CD4-positive, alpha-beta T cell treated with Interleukin-17A for 1 hour (primary cell): ENCODE results near the gene FMNL2.

Experiments
- DNase-seq: peaks from one replicate; pipeline ENCODE4 v3.0.0-alpha.2; 2020

The FMNL2 gene

DNA sequence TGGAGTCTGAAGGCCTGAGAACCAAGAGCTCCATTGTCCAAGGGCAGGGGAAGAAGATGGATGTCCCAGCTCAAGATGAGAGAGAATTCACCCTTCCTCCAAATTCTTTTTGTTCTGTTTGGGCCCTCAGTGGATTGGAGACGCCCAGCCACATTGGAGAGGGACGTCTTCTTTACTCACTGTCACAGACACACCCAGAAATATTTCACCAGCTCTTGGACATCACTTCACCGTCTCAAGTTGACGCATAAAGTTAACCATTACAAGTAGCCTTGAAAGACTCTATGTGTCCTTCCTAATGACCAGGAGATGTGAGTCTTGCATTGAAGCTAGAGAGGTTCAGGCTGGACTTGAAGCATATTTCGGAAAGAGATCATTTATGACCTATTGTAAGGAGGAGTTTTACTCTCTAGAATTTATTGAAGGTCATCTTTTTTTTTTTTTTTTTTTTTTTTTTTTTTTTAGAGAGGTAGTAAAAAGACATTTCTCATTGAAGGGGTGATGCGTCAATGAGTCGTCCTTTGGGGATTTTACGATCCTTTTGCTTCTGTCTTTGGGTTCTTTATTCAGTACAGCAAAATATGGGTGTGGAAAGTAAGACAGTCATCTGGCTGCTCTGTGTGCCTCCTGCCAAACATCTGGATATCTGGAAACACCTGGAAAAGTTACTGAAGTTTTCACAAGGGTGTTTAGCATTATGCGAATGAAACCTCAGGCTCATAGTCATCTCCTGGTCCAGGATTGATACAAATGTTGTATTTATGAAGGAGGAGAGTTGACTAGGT lies 264.2 kb downstream of the FMNL2 start:
- DNase-seq: no peak

DNA sequence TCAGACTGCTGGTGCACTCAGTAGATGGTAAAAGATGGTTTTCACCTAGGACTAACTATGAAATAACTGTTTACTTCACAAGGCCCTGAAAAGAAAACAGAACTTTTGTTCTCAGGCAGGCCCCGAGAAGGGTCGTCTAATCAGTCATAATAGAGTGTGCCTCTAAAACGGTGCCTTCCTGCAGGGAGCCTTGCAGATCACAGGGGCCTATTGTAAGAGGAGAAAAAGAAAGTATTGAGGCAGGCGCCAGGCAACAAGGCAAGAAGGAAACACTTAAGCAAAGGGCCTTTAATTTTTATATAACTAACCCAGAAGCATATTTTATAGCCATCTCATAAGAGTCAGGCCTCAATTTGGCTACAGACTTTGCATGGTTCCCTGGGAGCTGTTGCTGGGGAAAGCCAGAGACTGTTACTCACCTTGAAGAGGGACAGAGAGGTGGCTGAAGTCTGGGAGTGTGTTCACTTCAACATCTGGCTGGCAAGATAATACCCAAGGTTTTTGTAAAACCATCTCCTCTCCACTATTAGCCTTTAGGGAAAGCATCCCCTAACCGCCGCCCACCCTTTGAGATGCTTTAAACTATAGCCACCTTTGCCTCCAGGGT lies 265.2 kb downstream of the FMNL2 start:
- DNase-seq: no peak

DNA sequence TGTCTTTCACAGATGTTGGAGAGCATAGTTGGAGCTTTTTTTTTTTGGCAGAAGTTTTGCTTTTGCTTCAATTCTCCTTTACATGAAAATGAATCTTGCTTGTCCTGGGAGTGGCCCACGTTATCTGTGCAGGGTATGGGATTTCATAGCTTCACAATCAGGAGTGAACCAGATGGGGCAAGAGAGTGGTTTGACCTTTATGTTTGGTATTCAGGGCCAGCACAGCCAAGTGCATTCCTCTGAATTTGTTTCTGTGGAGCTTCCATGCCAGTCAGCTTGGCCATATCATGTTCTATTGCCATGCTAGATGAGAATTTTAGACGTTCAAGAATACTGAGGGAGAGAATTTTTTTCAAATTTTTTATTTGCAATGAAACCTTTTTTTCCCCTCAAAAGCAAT lies 265.7 kb downstream of the FMNL2 start:
- no peak for DNase-seq

DNA sequence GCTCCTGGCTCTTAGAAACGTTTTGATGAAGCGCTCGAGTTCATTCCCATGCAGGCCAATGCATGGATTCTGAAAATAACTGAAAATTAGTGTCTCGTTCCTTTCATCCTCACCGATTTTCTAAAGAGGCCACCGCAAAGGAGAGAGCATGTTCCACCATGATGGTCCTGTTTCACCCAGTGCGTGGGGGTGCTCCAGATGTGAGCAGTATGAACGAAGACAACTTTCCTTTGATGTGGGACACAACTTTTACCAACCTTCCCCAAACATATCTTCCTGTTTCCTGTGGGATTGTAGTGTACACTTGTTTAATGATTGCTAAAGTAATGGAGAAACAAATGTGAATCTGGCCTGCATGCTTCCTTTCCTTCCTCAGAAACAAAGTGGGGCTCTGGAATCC lies 267.8 kb downstream of the FMNL2 start:
- DNase-seq: no peak

DNA sequence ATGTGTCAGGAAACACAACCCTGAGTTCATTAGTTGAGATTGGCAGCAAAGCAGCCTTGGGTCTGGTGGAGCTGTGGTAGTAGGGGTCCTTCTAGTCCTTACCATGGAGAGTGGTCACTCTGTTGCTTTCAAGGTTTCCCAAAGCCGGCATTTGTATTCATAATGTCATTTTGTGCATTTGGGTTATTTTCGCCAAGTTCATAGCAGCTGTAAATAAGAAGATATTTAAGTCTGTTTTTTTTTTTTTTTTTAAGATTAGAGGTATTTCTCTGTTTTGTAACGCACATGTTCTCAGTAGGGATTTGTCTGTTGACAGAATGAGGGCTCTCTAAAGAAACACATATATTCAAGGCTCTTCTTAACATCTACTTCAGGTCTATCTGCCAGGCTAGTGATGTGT lies 268.2 kb downstream of the FMNL2 start:
- DNase-seq: no peak

DNA sequence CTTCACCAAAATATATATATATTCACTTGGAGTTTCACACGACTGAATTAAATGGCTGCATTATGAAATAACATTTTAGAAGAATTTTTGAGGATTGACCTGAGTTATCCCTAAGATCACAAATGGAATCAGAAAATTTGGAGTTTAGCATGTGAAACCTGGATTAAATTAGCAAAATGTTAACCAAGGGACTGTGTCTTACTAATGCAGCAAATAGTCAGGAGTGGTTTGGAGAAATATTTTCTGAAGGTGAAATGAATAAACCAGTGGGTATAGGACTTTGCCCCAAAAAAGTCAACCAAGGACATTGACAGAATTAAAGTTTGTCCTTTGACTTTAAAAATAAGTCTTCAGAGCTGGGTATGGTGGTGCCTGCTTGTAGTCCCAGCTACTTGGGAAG lies 271.1 kb downstream of the FMNL2 start:
- DNase-seq: no peak

DNA sequence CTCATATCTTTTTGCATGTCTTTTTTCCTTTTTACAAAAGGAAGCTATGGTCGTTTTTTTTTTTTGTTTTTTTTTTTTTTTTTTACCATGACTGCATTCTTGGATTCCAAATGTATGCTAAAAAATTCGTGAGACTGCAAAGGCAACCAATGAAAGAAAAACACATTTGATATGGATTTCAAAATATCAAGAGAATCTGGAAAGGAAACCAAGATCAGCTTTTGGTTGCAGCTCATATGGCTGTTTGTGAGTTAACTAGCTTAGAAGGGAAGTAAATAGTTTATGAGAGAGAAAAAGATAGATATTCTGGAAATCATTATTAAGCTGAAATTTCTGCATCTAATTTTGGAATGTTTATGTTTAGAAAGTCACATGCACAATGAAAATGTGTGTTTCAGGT lies 272.0 kb downstream of the FMNL2 start:
- no peak for DNase-seq

DNA sequence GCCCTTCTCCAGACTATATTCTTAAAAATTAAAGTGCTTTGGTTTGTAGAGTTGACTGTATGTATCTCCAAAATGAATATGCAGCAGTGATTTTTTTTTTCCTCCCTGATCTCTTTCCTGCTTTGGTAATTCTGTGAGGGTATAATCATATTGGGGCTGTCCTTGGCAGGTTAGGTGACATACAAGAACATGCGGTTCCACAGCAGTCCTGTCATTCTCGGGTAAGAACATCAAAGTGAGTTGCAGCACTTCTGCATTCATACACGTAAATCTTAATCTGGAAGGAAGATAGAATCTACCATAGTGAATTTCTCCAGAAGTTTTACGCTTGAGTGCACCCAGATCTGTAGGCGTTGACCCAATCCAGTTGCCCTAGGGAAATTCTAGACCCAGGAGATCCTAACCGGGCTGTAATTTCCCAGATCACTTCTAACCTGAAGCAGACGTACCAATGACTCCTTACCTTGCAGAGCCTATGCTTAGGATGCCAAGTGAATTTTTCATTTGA lies 272.9 kb downstream of the FMNL2 start:
- DNase-seq: no peak

DNA sequence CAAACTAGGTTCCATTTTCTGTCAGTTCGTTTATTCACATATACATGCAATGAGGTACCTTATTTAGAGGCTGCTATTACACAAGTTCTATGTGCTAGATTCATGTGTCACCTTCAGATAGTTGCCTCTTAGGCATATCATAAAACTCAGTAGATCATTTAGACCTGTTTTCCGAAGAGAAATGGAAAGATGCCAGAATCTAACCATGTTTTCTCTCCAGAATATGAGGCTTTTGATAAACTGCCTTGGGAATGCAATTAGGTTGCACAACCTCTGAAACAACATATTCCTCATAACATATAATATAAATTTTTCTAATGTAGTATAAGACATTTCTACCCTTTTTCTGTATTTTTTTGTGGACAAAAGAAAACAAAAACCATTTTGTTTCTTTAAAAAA lies 274.2 kb downstream of the FMNL2 start:
- no peak for DNase-seq

DNA sequence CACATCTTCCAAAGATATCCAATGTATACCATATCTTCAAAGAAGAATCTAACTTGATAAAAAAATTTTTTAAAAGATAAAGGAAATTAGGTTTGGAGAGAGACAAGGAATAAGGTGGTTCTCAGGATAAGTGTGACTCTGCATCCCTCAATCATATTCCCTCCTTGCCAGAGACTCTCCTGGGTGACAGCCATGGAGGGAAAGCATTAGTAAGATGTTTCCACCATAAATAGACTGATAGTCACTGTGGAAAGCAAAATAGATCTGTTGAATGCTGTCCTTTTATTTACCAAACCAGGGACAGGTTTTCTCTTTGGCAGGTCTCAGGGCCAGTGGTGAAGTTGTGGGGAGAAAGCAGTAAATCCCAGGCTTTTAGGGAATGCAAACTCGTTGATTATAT lies 274.7 kb downstream of the FMNL2 start:
- DNase-seq: no peak

DNA sequence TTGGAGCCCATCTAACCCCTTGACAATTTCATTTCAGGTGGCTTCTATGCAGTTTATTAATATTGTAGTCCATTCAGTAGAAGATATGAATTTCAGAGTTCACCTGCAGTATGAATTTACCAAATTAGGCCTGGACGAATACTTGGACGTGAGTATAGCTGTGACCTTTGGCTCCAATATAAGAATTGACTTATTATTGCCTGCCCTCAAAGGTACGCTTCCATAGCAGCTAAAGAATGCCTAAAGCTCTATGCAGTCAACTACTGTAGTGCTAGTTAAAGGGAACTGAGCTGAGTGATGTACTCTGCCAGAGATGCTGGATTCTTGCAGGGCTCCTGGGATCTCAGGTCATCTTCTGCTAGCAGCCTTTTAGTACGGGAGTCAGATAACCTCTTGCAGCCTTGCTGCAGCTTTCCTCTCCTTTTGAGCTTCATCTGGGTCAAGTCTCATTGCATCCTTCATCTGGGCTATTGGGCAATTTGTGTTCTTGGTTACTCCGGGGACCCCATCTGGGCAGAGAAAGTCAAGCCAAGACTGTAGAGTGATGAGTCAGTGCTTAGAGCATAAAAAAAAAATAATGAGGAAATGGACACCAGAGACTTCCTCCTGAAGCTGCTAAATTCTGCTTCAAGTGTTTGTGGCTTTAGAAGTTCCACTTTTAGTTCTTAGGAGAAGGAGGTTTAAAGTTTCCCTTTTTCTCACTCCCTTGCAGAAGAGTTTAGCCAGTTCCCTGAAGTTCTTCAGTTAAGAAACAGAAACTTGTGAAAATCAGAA lies 276.7 kb downstream of the FMNL2 start:
- peak; percentile 18 for DNase-seq

DNA sequence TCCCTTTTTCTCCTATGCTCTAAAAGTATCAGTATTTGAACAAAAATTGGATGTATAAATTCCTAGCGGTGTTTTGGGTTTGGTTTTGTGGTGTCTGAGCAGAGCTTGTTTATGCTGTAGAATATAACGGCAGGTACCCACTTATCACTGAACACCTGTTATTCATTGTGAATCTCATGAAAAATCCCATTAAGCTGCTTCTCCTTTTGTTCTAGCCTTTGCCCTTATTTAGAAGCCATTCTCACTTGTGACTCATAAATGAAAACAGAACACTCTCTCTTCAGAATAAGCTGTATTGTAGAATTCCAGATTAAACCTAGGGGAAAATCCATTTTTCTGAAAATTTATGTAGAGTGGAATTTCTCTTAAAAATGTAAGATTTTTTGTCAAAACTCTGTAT lies 278.3 kb downstream of the FMNL2 start:
- no peak for DNase-seq

DNA sequence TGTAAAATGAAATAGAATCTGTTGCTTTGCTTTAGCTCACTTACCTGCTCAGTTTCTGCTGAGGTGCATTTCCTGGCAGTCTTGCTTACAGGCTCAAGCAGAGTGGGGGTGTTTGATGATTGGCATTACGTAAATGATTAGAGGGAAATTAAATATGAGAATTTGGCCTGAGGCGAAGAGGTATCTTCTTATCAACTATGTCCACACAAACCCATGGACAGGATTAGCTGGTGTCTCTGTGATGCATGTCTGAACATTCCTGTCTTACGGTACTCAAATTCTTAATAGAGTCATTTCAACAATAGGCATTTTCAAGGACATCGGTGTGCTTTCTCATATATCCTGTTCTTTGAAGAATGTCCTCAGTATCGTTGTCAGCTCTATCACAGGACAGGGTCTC lies 280.2 kb downstream of the FMNL2 start:
- DNase-seq: no peak

DNA sequence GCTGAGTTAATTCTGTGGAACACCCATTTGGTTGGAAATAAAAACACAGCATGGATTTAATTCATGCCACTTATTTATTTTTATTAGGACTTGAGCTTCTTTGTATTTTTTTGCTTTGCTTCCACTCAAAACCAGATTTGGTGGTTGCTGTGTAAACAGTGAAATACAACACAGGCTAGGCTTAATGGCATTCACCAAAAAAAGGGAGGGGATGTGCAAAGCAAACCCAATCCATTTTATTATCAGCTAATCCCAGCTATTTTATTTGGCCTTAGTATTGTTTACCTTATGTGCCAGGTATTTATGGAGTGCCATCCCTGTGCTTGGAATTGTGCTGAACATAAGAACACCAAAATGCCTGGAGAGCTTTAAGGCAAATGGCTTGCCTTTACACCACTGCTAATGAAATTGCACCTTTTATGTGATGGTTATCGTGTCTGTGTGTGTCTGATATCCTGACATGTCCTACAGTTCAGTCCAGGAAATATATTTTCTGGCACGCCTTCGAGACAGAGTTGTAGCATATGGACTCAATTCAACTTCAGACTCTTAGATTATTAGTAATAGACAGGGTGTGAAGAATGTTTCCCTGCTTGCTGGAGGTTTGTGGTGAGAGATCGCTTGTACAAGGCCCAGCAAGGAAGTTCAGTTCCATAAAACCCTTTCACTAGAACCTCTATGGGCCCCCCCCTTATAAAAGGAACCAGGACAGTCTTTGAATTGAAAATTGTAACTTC lies 282.6 kb downstream of the FMNL2 start:
- no peak for DNase-seq

DNA sequence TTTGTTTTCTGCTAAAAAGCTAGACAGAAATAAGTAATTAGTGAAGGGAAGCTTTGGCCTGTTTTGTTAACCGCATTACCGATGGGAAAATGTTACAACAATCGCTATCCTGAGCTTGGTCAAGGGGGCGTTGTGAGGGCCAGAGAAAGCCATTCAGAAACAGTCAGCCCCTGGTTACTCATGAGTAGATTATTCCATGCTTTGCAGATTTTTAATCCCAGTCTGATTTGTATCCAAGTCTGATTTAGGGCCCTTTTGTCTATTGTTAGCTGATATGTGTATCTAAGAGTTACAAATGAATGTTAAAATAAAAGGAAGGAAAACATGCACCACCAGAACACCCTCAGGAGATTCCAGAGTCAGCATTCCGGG lies 283.2 kb downstream of the FMNL2 start:
- DNase-seq: no peak

DNA sequence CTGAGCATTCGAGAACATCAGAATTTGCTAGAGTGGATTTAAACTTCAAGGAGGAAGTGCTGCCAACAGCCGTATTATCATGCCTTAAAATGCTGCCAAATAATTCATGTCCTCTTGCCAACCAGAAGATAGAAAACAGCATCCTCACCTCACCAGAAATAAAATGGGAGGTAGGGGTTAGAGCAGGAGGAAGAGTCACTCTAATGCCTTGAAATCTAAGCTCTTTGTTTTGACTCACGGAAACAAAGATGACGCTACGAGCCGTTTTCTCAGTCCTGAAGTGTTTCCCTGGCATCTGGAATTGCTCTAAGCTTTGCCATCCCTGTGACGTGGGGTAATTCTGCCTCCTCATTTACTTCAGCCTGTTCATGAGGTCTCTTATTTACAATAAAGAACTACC lies 285.2 kb downstream of the FMNL2 start:
- no peak for DNase-seq

DNA sequence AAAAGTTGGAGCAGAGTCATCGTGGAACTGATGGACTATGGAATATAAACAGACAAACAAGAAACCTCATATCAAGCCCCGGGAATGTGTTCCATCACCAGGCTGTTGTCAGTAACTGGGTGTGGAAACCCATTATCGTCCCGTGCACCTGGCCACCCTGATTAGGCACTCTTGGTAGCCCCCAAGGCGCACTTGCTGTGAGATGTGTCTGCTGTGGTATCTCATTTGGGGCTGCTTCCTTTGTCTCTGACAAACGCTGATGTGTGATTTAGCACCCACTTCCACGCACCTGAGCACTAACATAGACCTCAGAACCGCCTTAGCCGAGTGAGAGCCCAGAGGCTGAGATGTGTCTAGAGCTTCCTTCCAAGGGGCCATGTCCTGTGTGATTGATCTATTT lies 286.0 kb downstream of the FMNL2 start:
- DNase-seq: no peak

DNA sequence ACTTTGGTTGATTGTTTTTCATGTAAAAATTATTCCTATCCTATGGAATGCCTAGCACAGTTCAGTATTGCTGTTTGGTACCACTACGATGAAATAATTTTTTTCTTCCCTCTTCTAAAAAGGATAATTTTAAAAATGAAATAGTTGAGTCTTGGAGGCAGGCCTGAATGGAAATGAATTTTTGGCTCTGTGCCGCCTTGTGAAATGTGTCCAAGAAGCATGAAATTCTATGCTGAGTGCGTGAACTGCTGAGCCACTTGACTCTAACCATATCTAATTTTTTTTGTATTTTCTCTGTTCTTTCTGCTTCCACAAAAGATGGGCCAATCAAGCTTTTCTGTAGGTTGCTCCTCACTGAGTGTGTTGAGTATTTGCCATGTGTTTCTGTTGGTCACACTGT lies 287.2 kb downstream of the FMNL2 start:
- DNase-seq: no peak

DNA sequence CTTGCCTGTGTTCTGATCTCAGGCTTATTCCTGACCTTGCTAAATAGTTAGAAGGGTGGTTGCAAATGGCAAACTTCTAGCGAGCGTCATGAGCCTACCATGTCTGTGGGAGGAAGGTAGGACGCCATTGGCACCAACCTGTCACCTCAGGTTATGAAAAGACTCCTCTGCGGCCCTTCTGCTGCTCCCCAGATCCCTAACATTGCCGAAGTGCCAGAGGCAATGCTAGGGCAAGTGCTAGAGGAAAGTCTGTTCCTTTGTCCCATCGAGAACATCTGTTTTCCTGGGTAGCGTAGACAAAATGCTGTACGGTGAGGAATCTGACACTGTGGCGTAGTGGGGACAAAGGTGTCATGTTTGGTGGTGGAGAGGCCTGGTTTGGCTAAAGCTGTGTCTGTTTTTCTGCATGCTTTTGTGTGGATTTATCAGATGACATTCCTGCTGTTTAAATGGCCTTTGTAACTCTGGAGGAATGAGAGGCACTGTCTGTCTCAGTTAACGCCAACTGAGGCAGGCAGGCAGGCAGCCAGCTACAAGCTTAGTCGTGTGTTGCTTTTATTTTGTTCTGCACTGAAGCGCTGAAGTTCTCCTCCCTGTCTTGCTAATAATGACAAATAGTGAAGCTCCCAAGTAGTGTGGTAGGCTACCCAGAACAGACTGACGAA lies 288.2 kb downstream of the FMNL2 start:
- DNase-seq: no peak

DNA sequence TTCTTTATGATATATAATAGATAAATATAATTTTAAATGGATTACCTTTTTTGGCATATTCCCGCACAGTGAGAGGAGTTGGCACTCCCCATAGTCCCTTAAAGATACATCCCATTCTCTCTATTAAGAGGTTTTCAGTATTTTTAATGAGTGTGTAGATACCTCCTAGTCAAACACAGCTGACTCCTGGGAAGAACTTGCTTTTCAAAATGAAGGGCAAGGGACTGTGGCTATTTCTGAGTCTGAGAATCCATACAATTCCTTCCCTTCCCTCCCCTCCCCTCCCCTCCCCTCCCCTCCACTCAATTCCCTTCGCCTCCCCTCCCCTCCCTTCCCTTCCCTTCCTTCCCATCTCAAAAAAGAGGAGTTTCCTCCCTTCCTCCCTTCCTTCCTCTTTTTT lies 288.8 kb downstream of the FMNL2 start:
- DNase-seq: no peak

DNA sequence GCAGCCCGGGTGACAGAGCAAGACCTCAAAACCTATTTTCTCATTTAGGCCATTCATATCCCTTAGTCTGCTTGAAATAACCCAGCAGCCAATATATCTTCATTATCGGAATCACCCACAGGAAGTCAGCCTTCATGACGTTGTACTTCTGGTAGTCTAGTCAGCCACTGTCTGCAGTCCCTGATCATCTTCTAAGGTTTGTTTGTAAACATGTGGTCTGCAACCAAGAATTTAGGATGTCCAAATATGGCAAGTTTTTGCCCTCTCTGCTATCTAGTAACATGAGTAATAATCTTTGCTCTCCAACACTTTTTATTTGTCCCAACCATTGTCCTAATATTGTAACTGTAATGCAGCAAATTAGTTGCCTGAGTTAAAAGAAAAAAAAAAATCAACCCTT lies 289.8 kb downstream of the FMNL2 start:
- DNase-seq: no peak

DNA sequence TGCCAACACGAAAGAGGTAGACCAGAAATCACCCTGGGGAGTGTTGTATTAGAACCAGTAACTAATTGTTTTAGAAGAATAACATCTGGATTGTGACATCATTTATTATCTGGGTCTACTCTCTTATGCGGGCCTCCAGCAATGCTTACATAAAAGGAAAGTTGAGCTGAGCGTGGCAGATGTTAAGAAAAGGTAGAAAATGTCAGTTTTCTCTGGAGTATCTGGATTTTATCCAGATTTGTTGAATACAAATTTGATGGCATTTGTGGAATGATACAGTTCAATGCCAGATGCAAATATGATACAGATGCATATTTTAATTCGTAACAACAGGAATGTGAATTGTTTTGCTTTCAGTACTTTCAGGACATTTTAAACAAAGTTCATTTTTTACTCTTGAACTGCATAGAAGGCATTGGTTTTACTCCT lies 292.0 kb downstream of the FMNL2 start:
- no peak for DNase-seq
